SIG-M5 treated with dmso at 0.1 percent for 504 hours (cell line): ENCODE results near the gene GATAD1.
"Not testable (repeated sequence)": the region's sequence is repeated elsewhere in the genome, so short reads cannot be mapped to it uniquely, and the experiment has no call there.

Source experiments
- DNase-seq: peaks from one replicate; lab custom pipeline; 2025; ENCODE audit not compliant: unreplicated experiment; lab: John Stamatoyannopoulos, UW

The GATAD1 gene

GRCh38 chr7:92436612-92437445, 10.5 kb upstream of the GATAD1 start:
- DNase-seq: no peak

- DNase-seq: no peak
These were observed 9.3 kb upstream of the GATAD1 start for GRCh38 chr7:92437956-92438491.

- peak; percentile 8 for DNase-seq
These were observed 4.6 kb upstream of the GATAD1 start for GRCh38 chr7:92442720-92443119.

GRCh38 chr7:92446869-92447344, 375 bp upstream of the GATAD1 start:
- DNase-seq: no peak

- DNase-seq: peak; percentile 69
These were observed 994 bp downstream of the GATAD1 start for GRCh38 chr7:92448205-92448747.

GRCh38 chr7:92451645-92452044, 4.4 kb downstream of the GATAD1 start:
- no peak for DNase-seq

GRCh38 chr7:92456236-92456635, 9.0 kb downstream of the GATAD1 start:
- DNase-seq: no peak

GRCh38 chr7:92460109-92460508, 12.8 kb downstream of the GATAD1 start:
- DNase-seq: no peak

- no peak for DNase-seq
These were observed 13.2 kb downstream of the GATAD1 start for GRCh38 chr7:92460510-92460909.

GRCh38 chr7:92461027-92462003, 14.0 kb downstream of the GATAD1 start:
- DNase-seq: peak; percentile 29

- DNase-seq: no peak
These were observed 15.3 kb downstream of the GATAD1 start for GRCh38 chr7:92462560-92462959.

GRCh38 chr7:92464515-92464914, 17.2 kb downstream of the GATAD1 start:
- DNase-seq: peak; percentile 15

- DNase-seq: no peak
These were observed 19.4 kb downstream of the GATAD1 start for GRCh38 chr7:92466682-92467081.

GRCh38 chr7:92468589-92468988, 21.3 kb downstream of the GATAD1 start:
- DNase-seq: not testable (repeated sequence)

GRCh38 chr7:92473989-92474388, 26.7 kb downstream of the GATAD1 start:
- not testable (repeated sequence) for DNase-seq

GRCh38 chr7:92475261-92475770, 28.0 kb downstream of the GATAD1 start:
- not testable (repeated sequence) for DNase-seq

- DNase-seq: not testable (repeated sequence)
These were observed 28.7 kb downstream of the GATAD1 start for GRCh38 chr7:92475851-92476590.

GRCh38 chr7:92477681-92478080, 30.4 kb downstream of the GATAD1 start, which contains the start of gene ERVW-1:
Gene ERVW-1, minus strand, starts transcription at chr7:92477946. Its CDS starts 7,565 bp downstream, at chr7:92470381.
- DNase-seq: not testable (repeated sequence)

- no peak for DNase-seq
These were observed 30.8 kb downstream of the GATAD1 start for GRCh38 chr7:92478095-92478494.

GRCh38 chr7:92478711-92479110, 31.4 kb downstream of the GATAD1 start:
- DNase-seq: no peak
